SU-DHL-6 (cell line): ENCODE results near the gene TNIP1.

ENCODE experiments used
- EZH2phosphoT487 ChIP-seq: fragments of 200-600 bp; sonication (generic), shearing (Covaris generic); conservative IDR thresholded peaks from 2 replicates; pipeline ENCODE4 v1.6.1; 2018; ENCODE audit warnings: mild to moderate bottlenecking, antibody characterized with exemption, low read length, moderate library complexity, mixed read lengths
- TF ChIP-seq, protein P1 (sequence below): fragments of 200-600 bp; sonication (generic); IDR thresholded peaks from one replicate; pipeline ENCODE4 v1.5.1; 2017; ENCODE audit warnings: antibody characterized with exemption, mild to moderate bottlenecking, low read length, moderate library complexity; ENCODE audit not compliant: insufficient read depth, poor library complexity, severe bottlenecking

DNA sequence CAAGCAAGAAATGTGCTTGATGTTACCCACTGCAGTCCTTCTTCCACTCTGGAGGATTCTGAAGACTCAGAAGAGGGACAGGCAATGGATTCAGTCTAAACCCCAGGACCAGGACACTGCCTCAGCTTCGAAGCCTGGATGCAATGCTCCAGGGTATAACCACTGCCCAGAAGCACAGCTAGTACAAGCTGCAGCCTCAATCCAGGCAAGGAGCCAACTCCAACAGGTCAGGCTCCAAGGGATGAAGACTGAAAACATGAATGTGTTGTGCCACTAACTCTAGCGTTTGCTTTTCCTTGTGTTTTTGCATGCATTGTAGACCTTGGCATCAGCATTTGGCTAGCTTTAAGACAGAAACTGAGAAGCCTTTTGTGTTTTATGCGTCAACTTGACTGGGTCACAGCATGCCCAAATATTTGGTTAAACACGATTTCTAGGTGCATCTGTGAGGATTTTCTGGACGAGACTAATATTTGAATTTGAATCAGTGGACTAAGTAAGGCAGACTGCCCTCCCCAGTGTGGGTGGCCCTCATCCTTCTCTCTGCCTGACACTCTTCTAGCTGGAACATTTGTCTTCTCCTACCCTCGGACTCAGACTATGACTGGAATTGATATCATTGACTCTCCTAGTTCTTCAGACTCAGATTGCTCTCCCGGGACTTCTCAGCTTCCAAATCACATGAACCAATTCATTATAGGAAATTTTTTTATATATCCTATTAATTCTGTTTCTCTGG, 81.0 kb downstream of the TNIP1 start:
- TF ChIP-seq, protein P1, sequence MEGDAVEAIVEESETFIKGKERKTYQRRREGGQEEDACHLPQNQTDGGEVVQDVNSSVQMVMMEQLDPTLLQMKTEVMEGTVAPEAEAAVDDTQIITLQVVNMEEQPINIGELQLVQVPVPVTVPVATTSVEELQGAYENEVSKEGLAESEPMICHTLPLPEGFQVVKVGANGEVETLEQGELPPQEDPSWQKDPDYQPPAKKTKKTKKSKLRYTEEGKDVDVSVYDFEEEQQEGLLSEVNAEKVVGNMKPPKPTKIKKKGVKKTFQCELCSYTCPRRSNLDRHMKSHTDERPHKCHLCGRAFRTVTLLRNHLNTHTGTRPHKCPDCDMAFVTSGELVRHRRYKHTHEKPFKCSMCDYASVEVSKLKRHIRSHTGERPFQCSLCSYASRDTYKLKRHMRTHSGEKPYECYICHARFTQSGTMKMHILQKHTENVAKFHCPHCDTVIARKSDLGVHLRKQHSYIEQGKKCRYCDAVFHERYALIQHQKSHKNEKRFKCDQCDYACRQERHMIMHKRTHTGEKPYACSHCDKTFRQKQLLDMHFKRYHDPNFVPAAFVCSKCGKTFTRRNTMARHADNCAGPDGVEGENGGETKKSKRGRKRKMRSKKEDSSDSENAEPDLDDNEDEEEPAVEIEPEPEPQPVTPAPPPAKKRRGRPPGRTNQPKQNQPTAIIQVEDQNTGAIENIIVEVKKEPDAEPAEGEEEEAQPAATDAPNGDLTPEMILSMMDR: no peak
- TF ChIP-seq EZH2phosphoT487: no peak
